ENCODE data around the gene BPHL.

DNA sequence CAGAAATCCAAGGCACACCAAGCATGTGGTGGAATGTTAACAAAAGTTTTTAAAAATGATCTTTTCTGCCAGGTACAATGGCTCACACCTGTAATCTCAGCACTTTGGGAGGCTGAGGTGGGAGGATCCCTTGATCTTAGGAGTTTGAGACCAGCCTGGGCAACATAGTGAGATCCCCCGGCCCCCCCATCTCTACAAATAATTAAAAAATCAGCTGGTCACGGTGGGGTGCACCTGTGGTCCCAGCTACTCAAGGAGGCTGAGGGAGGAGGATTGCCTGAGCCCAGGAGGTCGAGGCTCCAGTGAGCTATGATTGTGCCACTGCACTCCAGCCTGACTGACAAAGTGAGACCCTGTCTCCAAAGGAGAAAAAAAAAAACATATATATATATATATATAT, 42.2 kb upstream of the BPHL start:
- TF ChIP-seq SMC3 (IDR thresholded peaks at IDR 0.05; ENCODE audit: low read depth, low read length) (no peak), MXI1 (IDR thresholded peaks at IDR 0.05; ENCODE audit: low read depth, low read length) (no peak), RXRA (IDR thresholded peaks at IDR 0.05; ENCODE audit: borderline replicate concordance, low read depth) (no peak), POLR2AphosphoS5 (IDR thresholded peaks at IDR 0.05; ENCODE audit: low read depth, low read length) (no peak), EZH2phosphoT487 (IDR thresholded peaks at IDR 0.05; ENCODE audit: borderline replicate concordance, low read depth) (no peak), YY1 (IDR thresholded peaks at IDR 0.05; ENCODE audit: low read depth) (no peak), FOXJ3 (CRISPR knock-in tag; IDR thresholded peaks at IDR 0.05) (no peak)
- TF ChIP-seq, protein P1, sequence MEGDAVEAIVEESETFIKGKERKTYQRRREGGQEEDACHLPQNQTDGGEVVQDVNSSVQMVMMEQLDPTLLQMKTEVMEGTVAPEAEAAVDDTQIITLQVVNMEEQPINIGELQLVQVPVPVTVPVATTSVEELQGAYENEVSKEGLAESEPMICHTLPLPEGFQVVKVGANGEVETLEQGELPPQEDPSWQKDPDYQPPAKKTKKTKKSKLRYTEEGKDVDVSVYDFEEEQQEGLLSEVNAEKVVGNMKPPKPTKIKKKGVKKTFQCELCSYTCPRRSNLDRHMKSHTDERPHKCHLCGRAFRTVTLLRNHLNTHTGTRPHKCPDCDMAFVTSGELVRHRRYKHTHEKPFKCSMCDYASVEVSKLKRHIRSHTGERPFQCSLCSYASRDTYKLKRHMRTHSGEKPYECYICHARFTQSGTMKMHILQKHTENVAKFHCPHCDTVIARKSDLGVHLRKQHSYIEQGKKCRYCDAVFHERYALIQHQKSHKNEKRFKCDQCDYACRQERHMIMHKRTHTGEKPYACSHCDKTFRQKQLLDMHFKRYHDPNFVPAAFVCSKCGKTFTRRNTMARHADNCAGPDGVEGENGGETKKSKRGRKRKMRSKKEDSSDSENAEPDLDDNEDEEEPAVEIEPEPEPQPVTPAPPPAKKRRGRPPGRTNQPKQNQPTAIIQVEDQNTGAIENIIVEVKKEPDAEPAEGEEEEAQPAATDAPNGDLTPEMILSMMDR (IDR thresholded peaks at IDR 0.05), result no peak
- TF ChIP-seq, protein P2, sequence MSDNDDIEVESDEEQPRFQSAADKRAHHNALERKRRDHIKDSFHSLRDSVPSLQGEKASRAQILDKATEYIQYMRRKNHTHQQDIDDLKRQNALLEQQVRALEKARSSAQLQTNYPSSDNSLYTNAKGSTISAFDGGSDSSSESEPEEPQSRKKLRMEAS (IDR thresholded peaks at IDR 0.05; ENCODE audit: low read depth), result no peak
- TF ChIP-seq, protein P3, sequence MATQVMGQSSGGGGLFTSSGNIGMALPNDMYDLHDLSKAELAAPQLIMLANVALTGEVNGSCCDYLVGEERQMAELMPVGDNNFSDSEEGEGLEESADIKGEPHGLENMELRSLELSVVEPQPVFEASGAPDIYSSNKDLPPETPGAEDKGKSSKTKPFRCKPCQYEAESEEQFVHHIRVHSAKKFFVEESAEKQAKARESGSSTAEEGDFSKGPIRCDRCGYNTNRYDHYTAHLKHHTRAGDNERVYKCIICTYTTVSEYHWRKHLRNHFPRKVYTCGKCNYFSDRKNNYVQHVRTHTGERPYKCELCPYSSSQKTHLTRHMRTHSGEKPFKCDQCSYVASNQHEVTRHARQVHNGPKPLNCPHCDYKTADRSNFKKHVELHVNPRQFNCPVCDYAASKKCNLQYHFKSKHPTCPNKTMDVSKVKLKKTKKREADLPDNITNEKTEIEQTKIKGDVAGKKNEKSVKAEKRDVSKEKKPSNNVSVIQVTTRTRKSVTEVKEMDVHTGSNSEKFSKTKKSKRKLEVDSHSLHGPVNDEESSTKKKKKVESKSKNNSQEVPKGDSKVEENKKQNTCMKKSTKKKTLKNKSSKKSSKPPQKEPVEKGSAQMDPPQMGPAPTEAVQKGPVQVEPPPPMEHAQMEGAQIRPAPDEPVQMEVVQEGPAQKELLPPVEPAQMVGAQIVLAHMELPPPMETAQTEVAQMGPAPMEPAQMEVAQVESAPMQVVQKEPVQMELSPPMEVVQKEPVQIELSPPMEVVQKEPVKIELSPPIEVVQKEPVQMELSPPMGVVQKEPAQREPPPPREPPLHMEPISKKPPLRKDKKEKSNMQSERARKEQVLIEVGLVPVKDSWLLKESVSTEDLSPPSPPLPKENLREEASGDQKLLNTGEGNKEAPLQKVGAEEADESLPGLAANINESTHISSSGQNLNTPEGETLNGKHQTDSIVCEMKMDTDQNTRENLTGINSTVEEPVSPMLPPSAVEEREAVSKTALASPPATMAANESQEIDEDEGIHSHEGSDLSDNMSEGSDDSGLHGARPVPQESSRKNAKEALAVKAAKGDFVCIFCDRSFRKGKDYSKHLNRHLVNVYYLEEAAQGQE (IDR thresholded peaks at IDR 0.05; ENCODE audit: low read depth, low read length), result no peak

Data from SK-N-SH (cell line).